ENCODE measurements around the gene NUBPL. TPM values are rescaled to one million over a fixed set of nuclear protein-coding genes. Genes with fewer than 3 reads are reported as not detected.

Gene NUBPL
- polyA plus RNA-seq, 1 of the 3 experiments (the other 2 are of a cell fraction), result 4.0 TPM

DNA sequence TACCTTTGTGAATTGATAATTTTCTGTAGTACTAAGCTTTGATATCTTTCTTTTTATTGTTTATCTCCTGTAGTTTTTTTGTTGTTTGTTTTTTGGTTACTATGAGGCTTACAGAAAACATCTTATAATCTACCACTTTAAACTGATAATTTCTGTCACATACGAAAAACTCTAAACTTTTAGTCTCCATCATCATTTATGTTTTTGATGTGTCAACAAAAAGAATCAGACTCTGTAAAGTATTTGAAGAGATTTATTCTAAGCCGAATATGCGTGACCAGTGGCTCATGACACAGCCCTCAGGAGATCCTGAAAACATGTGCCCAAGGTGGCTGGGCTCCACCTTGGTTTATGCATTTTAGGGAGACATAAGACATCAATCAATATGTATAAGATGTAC, 348.8 kb downstream of the NUBPL start:
- Histone ChIP-seq H2AFZ (ENCODE audit: low read depth) (no peak overlapping the region), H3K27ac (ENCODE audit: low read depth in 2 of 2, low read length in 1 of 2) (no peak overlapping the region), H3K9me3 (peaks cover 12% of the 10 kb centered on the region; the same call in 1 of the 2 replicates), H3K9ac (no peak overlapping the region), H3K4me3 (ENCODE audit: low read depth in 2 of 2, low read length in 1 of 2) (no peak overlapping the region), H3K36me3 (replicated peaks in 1 of 2; ENCODE audit: control insufficient read depth in 1 of 2, insufficient read depth in 2 of 2, low read length in 1 of 2) (no peaks in the 10 kb centered on the region), H3K4me1 (ENCODE audit: control insufficient read depth in 1 of 2, insufficient read depth in 2 of 2, low read depth in 1 of 2, low read length in 1 of 2) (no peaks in the 10 kb centered on the region), H4K20me1 (ENCODE audit: insufficient read depth) (no peaks in the 10 kb centered on the region), H3K9me2 (no peaks in the 10 kb centered on the region), H3F3A (replicated peaks; ENCODE audit: insufficient read depth) (no peaks in the 10 kb centered on the region), H3K79me2 (ENCODE audit: insufficient read depth) (no peaks in the 10 kb centered on the region), H3K27me3 (ENCODE audit: insufficient read depth) (no peaks in the 10 kb centered on the region), H3K4me2 (no peak overlapping the region)
- 86% methylated on average over 3 of the region's 3 CpGs for WGBS (ENCODE audit: low lambda C conversion rate)
- POLR2A ChIA-PET, result no interaction called here
- CTCF ChIA-PET, result no interaction called here
- TF ChIP-seq, protein P1, sequence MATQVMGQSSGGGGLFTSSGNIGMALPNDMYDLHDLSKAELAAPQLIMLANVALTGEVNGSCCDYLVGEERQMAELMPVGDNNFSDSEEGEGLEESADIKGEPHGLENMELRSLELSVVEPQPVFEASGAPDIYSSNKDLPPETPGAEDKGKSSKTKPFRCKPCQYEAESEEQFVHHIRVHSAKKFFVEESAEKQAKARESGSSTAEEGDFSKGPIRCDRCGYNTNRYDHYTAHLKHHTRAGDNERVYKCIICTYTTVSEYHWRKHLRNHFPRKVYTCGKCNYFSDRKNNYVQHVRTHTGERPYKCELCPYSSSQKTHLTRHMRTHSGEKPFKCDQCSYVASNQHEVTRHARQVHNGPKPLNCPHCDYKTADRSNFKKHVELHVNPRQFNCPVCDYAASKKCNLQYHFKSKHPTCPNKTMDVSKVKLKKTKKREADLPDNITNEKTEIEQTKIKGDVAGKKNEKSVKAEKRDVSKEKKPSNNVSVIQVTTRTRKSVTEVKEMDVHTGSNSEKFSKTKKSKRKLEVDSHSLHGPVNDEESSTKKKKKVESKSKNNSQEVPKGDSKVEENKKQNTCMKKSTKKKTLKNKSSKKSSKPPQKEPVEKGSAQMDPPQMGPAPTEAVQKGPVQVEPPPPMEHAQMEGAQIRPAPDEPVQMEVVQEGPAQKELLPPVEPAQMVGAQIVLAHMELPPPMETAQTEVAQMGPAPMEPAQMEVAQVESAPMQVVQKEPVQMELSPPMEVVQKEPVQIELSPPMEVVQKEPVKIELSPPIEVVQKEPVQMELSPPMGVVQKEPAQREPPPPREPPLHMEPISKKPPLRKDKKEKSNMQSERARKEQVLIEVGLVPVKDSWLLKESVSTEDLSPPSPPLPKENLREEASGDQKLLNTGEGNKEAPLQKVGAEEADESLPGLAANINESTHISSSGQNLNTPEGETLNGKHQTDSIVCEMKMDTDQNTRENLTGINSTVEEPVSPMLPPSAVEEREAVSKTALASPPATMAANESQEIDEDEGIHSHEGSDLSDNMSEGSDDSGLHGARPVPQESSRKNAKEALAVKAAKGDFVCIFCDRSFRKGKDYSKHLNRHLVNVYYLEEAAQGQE (IDR thresholded peaks at IDR 0.05; ENCODE audit: low read depth, low read length), result no peak
- TF ChIP-seq MXI1 (IDR thresholded peaks at IDR 0.05; ENCODE audit: low read depth, low read length), result no peak
- TF ChIP-seq FOXJ3 (CRISPR knock-in tag; IDR thresholded peaks at IDR 0.05), result no peak
- no peak for DNase-seq

Small RNAs within 50 kb of the gene (small RNA-seq; reads per million reads assigned to genes)
- gene RNU6-455P, result 0 reads per million in 7 experiments
- gene RNU6-602P, result 0 to 0.20 (median 0) reads per million in 7 experiments

Other genes with a start within 250 kb of the NUBPL start
- gene HEATR5A, start 140.9 kb upstream of the NUBPL start, polyA plus RNA-seq (2012; rRNA removed), result 7.1 and 12.9 TPM in 2 replicates
- gene DTD2, start 103.9 kb upstream of the NUBPL start, polyA plus RNA-seq (2012; rRNA removed), result 10.5 and 14.7 TPM in 2 replicates
- not detected in 2 replicates for gene GPR33, start 73.4 kb upstream of the NUBPL start, polyA plus RNA-seq (2012; rRNA removed)